Neural crest cell (in vitro differentiated cells): ENCODE data around the gene CHID1. TPM values are rescaled to one million over a fixed set of nuclear protein-coding genes. Genes with fewer than 3 reads are reported as not detected.

Experiments used
- DNase-seq: peaks from one replicate; pipeline ENCODE4 v3.0.0; 2021; ENCODE audit warnings: low read depth, mixed read lengths, low spot score
- H3K27ac Mint-ChIP-seq: one replicate; pipeline ENCODE4 v1.8.0; 2021; ENCODE audit warnings: mild to moderate bottlenecking, mixed read lengths; ENCODE audit not compliant: unreplicated experiment
- H3K27me3 Mint-ChIP-seq: 2 replicates; pipeline ENCODE4 v1.8.0; 2021; ENCODE audit warnings: low read depth, mild to moderate bottlenecking, mixed read lengths
- H3K36me3 Mint-ChIP-seq: 2 replicates; pipeline ENCODE4 v1.8.0; 2021; ENCODE audit warnings: low read depth, mild to moderate bottlenecking, mixed read lengths
- H3K4me1 Mint-ChIP-seq: 2 replicates; pipeline ENCODE4 v1.8.0; 2021; ENCODE audit warnings: mixed read lengths
- H3K4me3 Mint-ChIP-seq: one replicate; pipeline ENCODE4 v1.8.0; 2021; ENCODE audit warnings: mild to moderate bottlenecking, mixed read lengths
- H3K9me3 Mint-ChIP-seq: 2 replicates; pipeline ENCODE4 v1.8.0; 2021; ENCODE audit warnings: mixed read lengths
- total RNA-seq: library from RNA; stranded (reverse); gene quantifications from 2 replicates; pipeline ENCODE4 v1.2.1, GENCODE V29; 2021
- TF ChIP-seq, protein P1 (sequence below): fragments of 200-600 bp; sonication (generic); conservative IDR thresholded peaks from 2 replicates; pipeline ENCODE4 v1.5.0; 2021; ENCODE audit warnings: antibody characterized with exemption, mild to moderate bottlenecking

The CHID1 gene
- total RNA-seq, 1 donor from 2014 or later, result 82.4 TPM

DNA sequence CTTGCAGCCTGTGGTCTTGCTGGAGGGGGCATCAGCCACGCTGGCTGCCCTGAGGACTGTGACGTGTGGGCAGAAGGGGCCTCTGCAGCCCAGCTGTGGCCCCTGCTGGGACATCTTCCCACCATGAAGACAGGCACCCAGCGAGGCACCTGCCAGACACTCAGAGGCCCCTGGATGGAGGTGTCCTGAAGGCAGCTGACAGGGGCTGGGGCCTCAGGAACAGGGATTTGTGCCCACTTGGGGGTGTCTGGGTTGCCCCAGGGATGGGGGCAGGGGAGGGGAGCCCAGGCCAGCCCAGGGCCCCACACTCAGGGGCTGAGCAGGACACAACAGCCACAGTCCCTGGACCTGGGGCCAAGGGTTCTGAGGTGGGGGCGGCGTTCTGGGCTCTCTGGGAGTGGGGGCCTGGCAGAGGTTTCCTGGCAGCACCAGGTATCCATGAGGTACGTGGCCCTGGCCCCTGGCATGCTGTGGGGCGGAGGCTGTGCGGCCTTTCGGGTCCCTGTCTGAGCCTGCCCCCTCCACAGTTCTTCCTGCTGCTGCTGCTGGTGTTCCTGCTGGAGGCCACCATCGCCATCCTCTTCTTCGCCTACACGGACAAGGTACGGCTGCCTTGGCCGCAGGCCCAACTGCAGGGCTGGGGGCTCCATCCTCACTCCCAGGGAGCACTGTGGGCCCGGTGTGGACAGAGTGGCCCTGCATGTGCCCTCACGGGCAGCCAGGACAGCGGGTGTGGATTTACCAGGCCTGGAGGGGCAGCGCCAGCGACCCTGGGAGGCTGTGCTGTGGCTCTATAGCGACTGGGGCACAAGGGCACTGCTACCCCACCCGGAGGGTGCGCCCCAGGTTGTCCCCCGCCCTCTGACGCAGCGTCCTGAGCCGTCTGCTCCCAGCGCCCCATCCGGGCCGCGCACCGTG is 46.4 kb downstream of the CHID1 start:
- no peaks in the 10 kb centered on the region for H3K36me3 Mint-ChIP-seq

DNA sequence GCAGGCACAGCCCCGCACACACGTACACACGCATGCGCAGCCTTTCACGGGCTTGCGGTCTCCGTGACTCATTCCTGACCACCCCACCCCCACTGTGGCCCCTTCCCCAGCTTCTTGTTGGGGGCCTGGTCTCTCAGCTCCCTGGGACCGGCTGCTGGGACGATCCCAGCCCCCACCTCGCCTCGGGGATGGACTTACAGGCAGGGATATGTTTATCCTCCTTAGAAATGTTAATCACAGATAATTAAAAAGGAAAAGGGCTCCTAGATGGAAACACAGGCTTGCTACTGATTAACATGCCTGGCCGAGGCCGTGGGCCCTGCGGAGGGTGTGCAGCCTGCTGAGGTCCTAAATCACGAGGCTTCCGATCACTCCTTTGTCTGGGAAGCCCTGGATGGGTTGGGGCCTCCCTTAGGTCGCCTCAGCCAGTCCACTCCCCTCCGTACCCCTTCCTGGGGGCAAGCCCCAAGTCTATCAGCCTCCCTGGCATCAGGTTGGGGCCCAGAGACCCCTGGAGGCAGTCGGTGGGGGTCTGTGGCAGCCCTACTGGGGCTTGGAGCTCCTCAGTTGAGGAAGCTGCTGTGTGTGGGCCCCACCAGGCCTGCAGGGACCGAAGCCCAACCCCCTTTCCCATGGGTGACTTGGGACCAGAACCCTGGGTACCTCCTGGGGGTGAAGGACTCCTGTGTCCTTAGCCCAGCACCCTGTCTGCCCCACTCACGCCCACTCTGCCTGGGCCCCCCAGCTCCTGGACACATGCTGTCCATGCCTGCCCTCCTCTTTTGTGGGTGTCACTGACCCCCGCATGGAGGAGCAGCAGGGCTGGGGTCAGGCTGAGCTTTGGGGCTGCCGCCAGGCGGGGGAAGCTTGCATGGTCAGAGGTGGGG is 47.3 kb downstream of the CHID1 start:
- H3K27me3 Mint-ChIP-seq, result no peaks in the 10 kb centered on the region
- H3K4me1 Mint-ChIP-seq, result peaks cover 4% of the 10 kb centered on the region
- H3K4me3 Mint-ChIP-seq, result peak overlapping the region; percentile 56
- H3K36me3 Mint-ChIP-seq, result no peaks in the 10 kb centered on the region
- H3K9me3 Mint-ChIP-seq, result no peaks in the 10 kb centered on the region
- TF ChIP-seq, protein P1, sequence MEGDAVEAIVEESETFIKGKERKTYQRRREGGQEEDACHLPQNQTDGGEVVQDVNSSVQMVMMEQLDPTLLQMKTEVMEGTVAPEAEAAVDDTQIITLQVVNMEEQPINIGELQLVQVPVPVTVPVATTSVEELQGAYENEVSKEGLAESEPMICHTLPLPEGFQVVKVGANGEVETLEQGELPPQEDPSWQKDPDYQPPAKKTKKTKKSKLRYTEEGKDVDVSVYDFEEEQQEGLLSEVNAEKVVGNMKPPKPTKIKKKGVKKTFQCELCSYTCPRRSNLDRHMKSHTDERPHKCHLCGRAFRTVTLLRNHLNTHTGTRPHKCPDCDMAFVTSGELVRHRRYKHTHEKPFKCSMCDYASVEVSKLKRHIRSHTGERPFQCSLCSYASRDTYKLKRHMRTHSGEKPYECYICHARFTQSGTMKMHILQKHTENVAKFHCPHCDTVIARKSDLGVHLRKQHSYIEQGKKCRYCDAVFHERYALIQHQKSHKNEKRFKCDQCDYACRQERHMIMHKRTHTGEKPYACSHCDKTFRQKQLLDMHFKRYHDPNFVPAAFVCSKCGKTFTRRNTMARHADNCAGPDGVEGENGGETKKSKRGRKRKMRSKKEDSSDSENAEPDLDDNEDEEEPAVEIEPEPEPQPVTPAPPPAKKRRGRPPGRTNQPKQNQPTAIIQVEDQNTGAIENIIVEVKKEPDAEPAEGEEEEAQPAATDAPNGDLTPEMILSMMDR, result no peak
- no peak for DNase-seq
- H3K27ac Mint-ChIP-seq, result no peak overlapping the region

More for the DNA sequence above, 46.4 kb downstream of the CHID1 start:
- DNase-seq, result no peak
- H3K9me3 Mint-ChIP-seq, result no peaks in the 10 kb centered on the region
- H3K4me3 Mint-ChIP-seq, result peak overlapping the region; percentile 68
- peaks cover 4% of the 10 kb centered on the region for H3K4me1 Mint-ChIP-seq
- H3K27me3 Mint-ChIP-seq, result no peaks in the 10 kb centered on the region
- TF ChIP-seq, protein P1, result no peak
- H3K27ac Mint-ChIP-seq, result peak overlapping the region; percentile 50

DNA sequence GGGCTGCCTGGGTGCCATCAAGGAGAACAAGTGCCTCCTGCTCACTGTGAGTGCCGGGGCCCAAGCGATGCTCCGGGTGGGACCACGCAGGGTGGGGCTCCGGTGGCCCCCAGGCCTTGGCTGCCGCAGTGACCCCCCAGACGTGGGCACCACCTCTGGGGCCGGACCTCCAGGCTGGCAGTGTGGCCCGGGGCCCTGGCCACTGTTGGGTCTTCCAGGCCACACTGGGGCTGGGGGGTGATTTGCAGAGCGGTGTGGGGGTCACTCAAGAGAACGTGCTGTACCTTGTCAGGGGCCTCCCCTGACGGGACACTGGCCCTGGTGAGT is 48.0 kb downstream of the CHID1 start:
- H3K27me3 Mint-ChIP-seq, result no peaks in the 10 kb centered on the region
- no peaks in the 10 kb centered on the region for H3K36me3 Mint-ChIP-seq
- TF ChIP-seq, protein P1, result no peak
- no peak overlapping the region for H3K27ac Mint-ChIP-seq
- no peak overlapping the region for H3K4me3 Mint-ChIP-seq
- no peak for DNase-seq
- H3K9me3 Mint-ChIP-seq, result no peaks in the 10 kb centered on the region
- peaks cover 4% of the 10 kb centered on the region for H3K4me1 Mint-ChIP-seq

DNA sequence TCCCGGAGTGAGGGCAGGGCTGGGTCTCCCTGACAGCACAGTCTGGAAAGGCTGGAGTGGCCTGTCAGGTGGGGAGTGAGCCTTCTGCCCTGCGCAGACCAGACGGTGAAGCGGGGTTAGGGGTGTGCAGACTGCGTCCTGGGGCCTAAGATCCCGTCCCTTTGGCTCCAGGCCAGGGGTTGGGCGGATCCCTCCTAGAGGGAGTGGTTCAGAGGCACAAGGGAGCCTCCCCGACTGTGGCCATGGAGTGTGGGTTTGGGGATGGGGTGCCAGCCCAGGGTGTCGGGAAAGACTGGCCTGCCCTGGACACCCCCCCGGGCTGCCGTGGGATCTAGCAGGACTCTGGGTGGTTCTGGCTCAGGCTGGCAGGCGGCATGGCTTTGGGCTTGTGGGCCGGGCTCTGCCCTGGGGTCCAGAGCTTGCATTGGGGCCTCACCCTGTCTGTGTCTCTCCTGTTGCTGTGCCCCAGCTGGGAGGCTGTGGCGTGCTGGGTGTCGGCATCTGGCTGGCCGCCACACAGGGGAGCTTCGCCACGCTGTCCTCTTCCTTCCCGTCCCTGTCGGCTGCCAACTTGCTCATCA is 48.4 kb downstream of the CHID1 start:
- Mint-ChIP-seq H3K4me1 (peaks cover 4% of the 10 kb centered on the region), H3K36me3 (no peaks in the 10 kb centered on the region), H3K27me3 (no peaks in the 10 kb centered on the region), H3K9me3 (no peaks in the 10 kb centered on the region), H3K4me3 (peak overlapping the region; percentile 67), H3K27ac (no peak overlapping the region)
- no peak for DNase-seq
- TF ChIP-seq, protein P1, result no peak

DNA sequence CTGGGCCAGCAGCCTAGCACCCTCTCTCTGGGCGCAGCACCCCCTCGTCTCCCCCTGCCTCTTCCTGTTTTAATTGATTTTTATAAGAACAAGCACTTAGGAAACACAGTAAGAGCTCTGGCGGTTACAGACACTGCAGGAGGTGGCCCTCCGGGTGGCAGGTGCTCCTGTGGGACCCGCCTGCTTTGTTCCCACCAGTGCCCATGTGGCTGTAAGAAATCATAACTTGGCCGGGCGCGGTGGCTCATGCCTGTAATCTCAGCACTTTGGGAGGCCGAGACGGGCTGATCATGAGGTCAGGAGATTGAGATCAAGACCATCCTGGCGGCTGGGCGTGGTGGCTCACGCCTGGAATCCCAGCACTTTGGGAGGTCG is 49.5 kb downstream of the CHID1 start:
- TF ChIP-seq, protein P1, result no peak
- Mint-ChIP-seq H3K27ac (no peak overlapping the region), H3K4me3 (peak overlapping the region; percentile 67), H3K27me3 (peaks cover 1% of the 10 kb centered on the region), H3K36me3 (no peaks in the 10 kb centered on the region), H3K9me3 (no peaks in the 10 kb centered on the region), H3K4me1 (peaks cover 4% of the 10 kb centered on the region)
- DNase-seq, result no peak
